Stimulated activated CD8-positive, alpha-beta memory T cell treated with anti-CD3 and anti-CD28 coated beads, Interleukin-12 subunit alpha, Interleukin-12 subunit beta, amount 100 ng/mL, for 24 hours (primary cell): Measurements from ENCODE around the gene MRAP2.
"Not testable (repeated sequence)": the region's sequence is repeated elsewhere in the genome, so short reads cannot be mapped to it uniquely, and the experiment has no call there.

ENCODE experiments used
- DNase-seq: peaks from one replicate; pipeline ENCODE4 v3.0.0-alpha.2; 2020; ENCODE audit errors: extremely low read depth

The MRAP2 gene

GRCh38 chr6:84074988-84075781, 41.6 kb downstream of the MRAP2 start:
- DNase-seq: no peak

GRCh38 chr6:84077645-84078044, 44.1 kb downstream of the MRAP2 start:
- DNase-seq: no peak

GRCh38 chr6:84078335-84078734, 44.8 kb downstream of the MRAP2 start:
- DNase-seq: no peak

DNA sequence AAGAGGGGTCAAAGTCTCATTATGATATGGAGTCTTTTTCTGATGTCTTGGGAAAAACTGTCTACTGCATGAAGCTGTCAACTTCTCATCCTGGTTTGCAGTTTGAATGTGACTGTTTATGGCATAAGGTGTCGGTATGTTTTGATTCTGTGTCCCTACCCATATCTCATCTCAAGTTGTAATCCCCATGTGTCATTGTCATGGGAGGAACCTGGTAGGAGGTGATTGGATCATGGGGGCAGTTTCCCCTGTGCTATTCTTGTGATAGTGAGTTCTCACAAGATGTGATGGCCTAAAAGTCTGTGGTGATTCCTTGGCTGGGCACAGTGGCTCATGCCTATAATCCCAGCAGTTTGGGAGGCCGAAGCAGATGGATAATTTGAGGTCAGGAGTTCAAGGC, 47.6 kb downstream of the MRAP2 start:
- DNase-seq: no peak

DNA sequence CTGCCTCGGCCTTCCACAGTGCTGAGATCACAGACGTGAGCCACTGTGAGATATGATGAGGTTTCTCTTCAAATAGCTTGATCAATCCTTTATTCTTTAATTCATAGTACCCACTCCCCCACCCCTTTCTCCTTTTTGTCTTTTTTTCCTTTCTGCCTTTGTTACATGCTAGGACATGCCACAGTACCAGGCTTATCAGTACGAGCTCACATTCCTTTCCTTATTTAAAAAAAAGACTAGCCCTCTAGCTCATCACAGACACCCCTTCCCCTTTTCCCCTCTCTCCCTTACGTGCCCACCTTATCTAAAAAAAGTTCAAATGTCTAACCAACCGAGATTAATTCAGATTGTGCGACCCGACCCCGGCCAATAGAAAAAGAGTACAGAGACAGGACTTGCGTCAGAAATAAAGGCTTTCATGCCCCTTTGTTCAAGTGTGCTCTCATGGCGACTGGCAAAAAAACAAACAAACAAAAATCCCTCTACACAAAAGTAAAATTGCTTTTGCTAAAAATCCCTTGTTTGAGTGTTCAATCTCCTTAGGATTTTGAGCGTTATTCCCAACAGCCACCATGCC, 49.2 kb downstream of the MRAP2 start:
- no peak for DNase-seq

GRCh38 chr6:84084705-84085104, 51.1 kb downstream of the MRAP2 start:
- not testable (repeated sequence) for DNase-seq

- DNase-seq: no peak
These were observed 52.5 kb downstream of the MRAP2 start for GRCh38 chr6:84086056-84086455.

DNA sequence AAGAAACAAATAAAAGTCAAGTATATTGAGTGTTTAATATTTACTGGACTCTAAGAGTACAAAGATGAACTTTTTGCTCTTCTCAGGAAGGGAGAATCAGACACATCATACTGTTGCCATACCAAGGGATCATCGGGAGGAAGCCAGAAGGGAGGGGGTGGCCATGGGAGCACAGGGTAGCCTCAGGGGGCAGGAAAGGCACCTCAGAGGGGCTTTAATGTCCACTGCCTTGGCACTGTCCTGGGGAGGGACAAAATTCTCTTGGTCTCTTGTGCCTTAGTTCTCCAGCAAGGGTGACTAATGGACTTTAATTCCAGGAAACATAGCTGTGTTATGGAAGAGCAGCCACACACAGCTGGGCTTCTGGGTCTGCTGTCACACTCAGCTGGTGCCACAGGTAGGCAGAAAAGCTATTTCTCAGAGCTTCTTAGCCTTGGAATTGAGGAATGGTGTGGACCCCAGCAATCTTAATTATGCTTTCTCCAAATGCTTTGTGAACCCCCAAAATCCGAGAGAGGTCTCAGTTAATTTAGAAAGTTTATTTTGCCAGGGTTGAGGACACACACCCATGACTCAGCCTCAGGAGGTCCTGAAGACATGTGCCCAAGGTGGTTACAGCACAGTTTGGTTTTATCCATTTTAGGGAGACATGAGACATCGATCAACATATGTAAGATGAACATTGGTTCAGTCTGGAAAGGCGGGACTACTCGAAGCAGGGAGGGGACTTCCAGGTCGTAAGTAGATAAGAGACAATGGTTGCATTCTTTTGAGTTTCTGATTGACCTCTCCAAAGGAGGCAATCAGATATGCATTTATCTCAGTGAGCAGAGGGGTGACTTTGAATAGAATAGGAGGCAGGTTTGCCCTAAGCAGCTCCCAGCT, 53.2 kb downstream of the MRAP2 start:
- DNase-seq: no peak

GRCh38 chr6:84089081-84089480, 55.5 kb downstream of the MRAP2 start:
- DNase-seq: no peak

- DNase-seq: no peak
These were observed 56.0 kb downstream of the MRAP2 start for GRCh38 chr6:84089552-84089951.

- no peak for DNase-seq
These were observed 60.2 kb downstream of the MRAP2 start for GRCh38 chr6:84093441-84094435.

GRCh38 chr6:84095156-84095555, 61.6 kb downstream of the MRAP2 start:
- no peak for DNase-seq

- DNase-seq: no peak
These were observed 69.5 kb downstream of the MRAP2 start for GRCh38 chr6:84103029-84103428.

DNA sequence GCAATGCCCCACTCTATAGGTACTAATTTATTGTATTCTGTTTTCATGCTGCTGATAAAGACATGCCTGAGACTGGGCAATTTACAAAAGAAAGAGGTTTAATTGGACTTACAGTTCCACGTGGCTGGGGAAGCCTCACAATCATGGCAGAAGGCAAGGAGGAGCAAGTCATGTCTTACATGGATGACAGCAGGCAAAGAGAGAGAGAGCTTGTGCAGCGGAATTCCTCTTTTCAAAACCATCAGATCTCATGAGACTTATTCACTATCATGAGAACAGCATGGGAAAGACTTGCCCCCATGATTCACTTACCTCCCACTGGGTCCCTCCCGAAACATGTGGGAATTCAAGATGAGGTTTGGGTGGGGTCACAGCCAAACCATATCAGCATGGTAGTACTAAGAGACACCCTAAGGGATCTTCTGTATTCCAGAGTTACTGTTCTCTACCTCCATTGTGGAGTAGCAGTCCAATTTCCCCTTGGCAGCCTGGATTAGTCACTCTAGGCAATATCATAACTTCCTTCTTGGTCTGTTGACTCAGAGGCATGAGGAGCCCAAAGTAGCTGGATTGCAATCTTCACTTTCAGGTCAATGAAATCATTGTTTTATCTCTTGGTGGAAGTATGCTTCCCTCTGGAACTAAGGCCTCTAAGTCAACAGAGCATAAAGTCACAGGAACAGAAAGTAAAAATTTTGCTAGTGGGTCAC, 71.8 kb downstream of the MRAP2 start:
- DNase-seq: not testable (repeated sequence)

GRCh38 chr6:84107495-84107894, 73.9 kb downstream of the MRAP2 start:
- DNase-seq: no peak

- DNase-seq: not testable (repeated sequence)
These were observed 77.8 kb downstream of the MRAP2 start for GRCh38 chr6:84111351-84111750.

DNA sequence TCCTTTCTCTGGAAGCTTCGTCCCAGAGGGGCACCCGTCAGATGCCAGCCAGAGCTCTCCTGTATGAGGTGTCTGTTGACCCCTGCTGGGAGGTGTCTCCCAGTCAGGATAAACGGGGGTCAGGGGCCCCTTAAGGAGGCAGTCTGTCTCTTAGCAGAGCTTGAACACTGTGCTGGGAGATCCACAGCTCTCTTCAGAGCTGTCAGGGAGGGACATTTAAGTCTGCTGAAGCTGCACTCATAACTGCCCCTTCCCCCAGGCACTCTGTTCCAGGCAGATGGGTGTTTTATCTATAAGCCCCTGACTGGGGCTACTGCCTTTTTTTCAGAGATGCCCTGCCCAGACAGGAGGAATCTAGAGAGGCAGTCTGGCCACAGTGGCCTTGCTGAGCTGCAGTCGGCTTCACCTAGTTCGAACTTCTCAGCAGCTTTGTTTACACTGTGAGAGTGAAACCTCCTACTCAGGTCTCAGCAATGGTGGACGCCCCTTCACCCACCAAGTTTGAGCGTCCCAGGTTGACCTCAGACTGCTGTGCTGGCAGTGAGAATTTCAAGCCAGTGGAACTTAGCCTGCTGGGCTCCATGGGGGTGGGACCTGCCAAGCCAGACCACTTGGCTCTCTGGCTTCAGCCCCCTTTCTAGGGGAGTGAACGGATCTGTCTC, 81.5 kb downstream of the MRAP2 start:
- not testable (repeated sequence) for DNase-seq

- DNase-seq: no peak
These were observed 84.6 kb downstream of the MRAP2 start for GRCh38 chr6:84118191-84118590.

GRCh38 chr6:84119277-84119676, 85.7 kb downstream of the MRAP2 start:
- DNase-seq: no peak

DNA sequence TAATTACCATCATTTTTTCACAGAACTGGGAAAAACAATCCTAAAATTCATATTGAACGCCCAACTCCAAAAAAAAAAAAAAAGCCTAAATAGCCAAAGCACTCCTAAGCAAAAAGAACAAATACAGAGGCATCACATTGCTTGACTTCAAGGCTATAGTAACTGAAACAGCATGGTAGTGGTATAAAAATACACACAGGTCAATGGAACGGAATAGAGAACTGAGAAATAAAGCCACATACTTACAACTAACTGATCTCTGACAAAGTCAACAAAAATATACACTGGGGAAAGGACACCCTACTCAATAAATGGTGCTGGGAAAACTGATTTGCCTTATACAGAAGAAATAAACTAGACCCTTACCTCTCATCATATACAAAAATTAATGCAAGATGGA, 89.6 kb downstream of the MRAP2 start:
- DNase-seq: no peak
